ENCODE results near the gene EVA1B. TPM values are rescaled to one million over a fixed set of nuclear protein-coding genes. Genes with fewer than 3 reads are reported as not detected.

EVA1B gene
- total and polyA plus RNA-seq, 10 of the 15 experiments (the other 5 are each of a cell fraction or from before 2014, with no cell fraction given), result 0.15 to 6.4 (median 3.0) TPM; not detected in 2

GRCh38 chr1:36303244-36303643 lies 20.2 kb downstream of the EVA1B start:
- TF ChIP-seq TCF7 (IDR thresholded peaks at IDR 0.05; ENCODE audit: borderline replicate concordance), result no peak
- TF ChIP-seq USF2 (IDR thresholded peaks at IDR 0.05; ENCODE audit: borderline replicate concordance, low read depth, low read length), result no peak
- Histone ChIP-seq H3K4me3 (no peak overlapping the region), H4K20me1 (ENCODE audit: control insufficient read depth, insufficient read depth) (no peaks in the 10 kb centered on the region), H3K27ac (ENCODE audit: control insufficient read depth, insufficient read depth) (no peak overlapping the region), H3K27me3 (replicated peaks in 1 of 2; ENCODE audit: control insufficient read depth in 2 of 2, insufficient read depth in 2 of 2, low read length in 1 of 2) (no peaks in the 10 kb centered on the region), H3K79me2 (ENCODE audit: control insufficient read depth, insufficient read depth, low read length) (peaks cover 9% of the 10 kb centered on the region), H3K4me1 (ENCODE audit: control insufficient read depth, insufficient read depth, low read length) (peaks cover 26% of the 10 kb centered on the region), H3K4me2 (ENCODE audit: control insufficient read depth, insufficient read depth) (no peak overlapping the region), H2AFZ (ENCODE audit: control insufficient read depth, low read depth, low read length) (no peak overlapping the region), H3K9me3 (replicated peaks; ENCODE audit: control insufficient read depth, insufficient read depth, low read length) (no peaks in the 10 kb centered on the region), H3K9ac (ENCODE audit: control insufficient read depth, insufficient read depth, low read length) (no peak overlapping the region), H3K36me3 (ENCODE audit: control insufficient read depth in 2 of 2, insufficient read depth in 2 of 2, low read length in 1 of 2) (peaks cover 23 to 37% of the 10 kb centered on the region in 2 experiments)
- SMC1A ChIA-PET (ENCODE audit: uncharacterized antibody, unreplicated experiment), result no interaction called here
- no TSS peak for BruUV-seq (replicated peaks)
- ATAC-seq, result no peak
- intact Hi-C loops (cut with micrococcal nuclease; ENCODE audit: unreplicated experiment) (no loop called here), in situ Hi-C loops (cut with MboI) (no loop called here)
- WGBS (ENCODE audit: insufficient coverage, insufficient replicate concordance, low lambda C conversion rate, missing lambda C conversion rate), result 66% methylated on average over 5 of the region's 5 CpGs
- RAD21 ChIA-PET (ENCODE audit: unreplicated experiment), result no interaction called here
- POLR2A ChIA-PET, result interaction anchor here (0.6 to 0.9 kb wide), 3 partner anchors 82 to 151 kb away, joined by 3 to 4 read pairs (median 3); no protein-coding TSS in a partner anchor
- CTCF ChIA-PET, result interaction anchor here (1.0 to 1.1 kb wide), 2 partner anchors 8 to 18 kb away, joined by 3 to 5 read pairs; no protein-coding TSS in a partner anchor
- DNase-seq (ENCODE audit: low read depth, low spot score), result no peak
- no peak for FAIRE-seq

- Histone ChIP-seq H3K9me3 (replicated peaks; ENCODE audit: control insufficient read depth, insufficient read depth, low read length) (no peaks in the 10 kb centered on the region), H3K27me3 (replicated peaks in 1 of 2; ENCODE audit: control insufficient read depth in 2 of 2, insufficient read depth in 2 of 2, low read length in 1 of 2) (no peaks in the 10 kb centered on the region), H3K4me1 (ENCODE audit: control insufficient read depth, insufficient read depth, low read length) (peaks cover 16% of the 10 kb centered on the region), H2AFZ (ENCODE audit: control insufficient read depth, low read depth, low read length) (no peak overlapping the region), H3K4me3 (no peak overlapping the region), H3K27ac (ENCODE audit: control insufficient read depth, insufficient read depth) (no peak overlapping the region), H4K20me1 (ENCODE audit: control insufficient read depth, insufficient read depth) (no peaks in the 10 kb centered on the region), H3K4me2 (ENCODE audit: control insufficient read depth, insufficient read depth) (no peak overlapping the region), H3K79me2 (ENCODE audit: control insufficient read depth, insufficient read depth, low read length) (no peaks in the 10 kb centered on the region), H3K9ac (ENCODE audit: control insufficient read depth, insufficient read depth, low read length) (no peak overlapping the region), H3K36me3 (ENCODE audit: control insufficient read depth in 2 of 2, insufficient read depth in 2 of 2, low read length in 1 of 2) (peaks cover 27 to 45% of the 10 kb centered on the region in 2 experiments)
- DNase-seq (ENCODE audit: low read depth, low spot score) (no peak), FAIRE-seq (no peak), ATAC-seq (no peak)
- in situ Hi-C loops (cut with MboI) (no loop called here), intact Hi-C loops (cut with micrococcal nuclease; ENCODE audit: unreplicated experiment) (no loop called here)
- 100% methylated on average over 1 of the region's 1 CpG for WGBS (ENCODE audit: insufficient coverage, insufficient replicate concordance, low lambda C conversion rate, missing lambda C conversion rate)
- BruUV-seq (replicated peaks), result no TSS peak
- ChIA-PET SMC1A (ENCODE audit: uncharacterized antibody, unreplicated experiment) (interaction anchor here (1.1 to 1.5 kb wide), 2 partner anchors 13 to 151 kb away, joined by 5 to 7 read pairs; partner anchors contain the start of gene TRAPPC3), RAD21 (ENCODE audit: unreplicated experiment) (no interaction called here), POLR2A (interaction anchor here (1.0 kb wide), 1 partner anchor 152 kb away, joined by 3 read pairs; the partner anchor contains the start of gene TRAPPC3), CTCF (interaction anchor here (1.2 kb wide), 1 partner anchor 78 kb away, joined by 4 read pairs; no protein-coding TSS in a partner anchor)
- TF ChIP-seq KDM1A (IDR thresholded peaks at IDR 0.05; ENCODE audit: borderline replicate concordance) (no peak), ZNF24 (IDR thresholded peaks at IDR 0.05) (no peak), CREM (IDR thresholded peaks at IDR 0.05; ENCODE audit: low read depth) (no peak), RELB (IDR thresholded peaks at IDR 0.05; ENCODE audit: low read depth) (no peak), TCF3 (IDR thresholded peaks at IDR 0.05; ENCODE audit: borderline replicate concordance, insufficient read depth, low read depth, low read length) (no peak), BACH1 (IDR thresholded peaks at IDR 0.05; ENCODE audit: borderline replicate concordance) (no peak), EGR1 (IDR thresholded peaks at IDR 0.05; ENCODE audit: borderline replicate concordance in 1 of 2, low read depth in 2 of 2, low read length in 2 of 2) (no peak), HCFC1 (IDR thresholded peaks at IDR 0.05; ENCODE audit: low read length) (no peak), RUNX3 (IDR thresholded peaks at IDR 0.05; ENCODE audit: low read length) (no peak), IRF3 (IDR thresholded peaks at IDR 0.05) (no peak)
Observed at GRCh38 chr1:36301220-36301619, 22.2 kb downstream of the EVA1B start.

All from GM12878 (cell line).